Measurements from ENCODE around the gene EVX1. TPM values are rescaled to one million over a fixed set of nuclear protein-coding genes. Genes with fewer than 3 reads are reported as not detected.

The EVX1 gene
- total and polyA plus RNA-seq, 2 of the 8 experiments (the other 6 are each of a cell fraction or from before 2014, with no cell fraction given) = not detected

DNA sequence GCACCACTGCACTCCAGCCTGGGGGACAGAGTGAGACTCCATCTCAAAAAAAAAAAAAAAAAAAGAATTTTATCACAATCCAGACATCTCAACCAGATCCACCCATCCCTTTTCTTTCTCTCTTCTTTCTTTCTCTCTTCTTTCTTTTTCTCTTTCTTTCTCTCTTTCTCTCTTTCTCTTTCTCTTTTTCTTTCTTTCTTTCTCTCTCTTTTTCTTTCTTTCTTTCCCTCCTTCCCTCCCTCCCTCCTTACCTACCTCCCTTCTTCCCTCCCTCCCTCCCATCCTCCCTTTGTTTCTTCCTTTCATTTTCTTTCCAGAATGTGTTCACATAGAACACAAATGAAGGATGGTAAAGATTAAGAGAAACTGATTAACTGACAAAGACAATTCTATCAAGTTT lies 24.7 kb upstream of the EVX1 start (continued):
- TF ChIP-seq, protein P1, sequence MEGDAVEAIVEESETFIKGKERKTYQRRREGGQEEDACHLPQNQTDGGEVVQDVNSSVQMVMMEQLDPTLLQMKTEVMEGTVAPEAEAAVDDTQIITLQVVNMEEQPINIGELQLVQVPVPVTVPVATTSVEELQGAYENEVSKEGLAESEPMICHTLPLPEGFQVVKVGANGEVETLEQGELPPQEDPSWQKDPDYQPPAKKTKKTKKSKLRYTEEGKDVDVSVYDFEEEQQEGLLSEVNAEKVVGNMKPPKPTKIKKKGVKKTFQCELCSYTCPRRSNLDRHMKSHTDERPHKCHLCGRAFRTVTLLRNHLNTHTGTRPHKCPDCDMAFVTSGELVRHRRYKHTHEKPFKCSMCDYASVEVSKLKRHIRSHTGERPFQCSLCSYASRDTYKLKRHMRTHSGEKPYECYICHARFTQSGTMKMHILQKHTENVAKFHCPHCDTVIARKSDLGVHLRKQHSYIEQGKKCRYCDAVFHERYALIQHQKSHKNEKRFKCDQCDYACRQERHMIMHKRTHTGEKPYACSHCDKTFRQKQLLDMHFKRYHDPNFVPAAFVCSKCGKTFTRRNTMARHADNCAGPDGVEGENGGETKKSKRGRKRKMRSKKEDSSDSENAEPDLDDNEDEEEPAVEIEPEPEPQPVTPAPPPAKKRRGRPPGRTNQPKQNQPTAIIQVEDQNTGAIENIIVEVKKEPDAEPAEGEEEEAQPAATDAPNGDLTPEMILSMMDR (IDR thresholded peaks at IDR 0.05; ENCODE audit: control extremely low read depth in 1 of 3, insufficient read depth in 1 of 3, low read depth in 1 of 3, low read length in 3 of 3) = no peak
- no peak for TF ChIP-seq CREB1 (IDR thresholded peaks at IDR 0.05)

Data from H1 (cell line).